GM13977 (cell line): ENCODE measurements around the gene NR1H4.
"Not testable (repeated sequence)": the region's sequence is repeated elsewhere in the genome, so short reads cannot be mapped to it uniquely, and the experiment has no call there.

Experiments used
- DNase-seq: peaks from one replicate; pipeline ENCODE4 v3.0.0; 2012; ENCODE audit warnings: low spot score
- in situ Hi-C: fragments of 300-500 bp; cut with MboI; formaldehyde crosslinking; loops from one replicate; pipeline ENCODE4 v1.12.0; 2022; ENCODE audit warnings: low sequenced_read_pairs, low pct_unique_long_range_greater_than_20kb, mixed read lengths, inconsistent platforms; ENCODE audit not compliant: unreplicated experiment
- TF ChIP-seq, protein P1 (sequence below): IDR thresholded peaks from 2 replicates; pipeline ENCODE4 v1.5.1; 2012; ENCODE audit warnings: mild to moderate bottlenecking, control low read depth; ENCODE audit not compliant: insufficient read depth; ENCODE audit errors: extremely low read depth, missing control alignments

The NR1H4 gene

DNA sequence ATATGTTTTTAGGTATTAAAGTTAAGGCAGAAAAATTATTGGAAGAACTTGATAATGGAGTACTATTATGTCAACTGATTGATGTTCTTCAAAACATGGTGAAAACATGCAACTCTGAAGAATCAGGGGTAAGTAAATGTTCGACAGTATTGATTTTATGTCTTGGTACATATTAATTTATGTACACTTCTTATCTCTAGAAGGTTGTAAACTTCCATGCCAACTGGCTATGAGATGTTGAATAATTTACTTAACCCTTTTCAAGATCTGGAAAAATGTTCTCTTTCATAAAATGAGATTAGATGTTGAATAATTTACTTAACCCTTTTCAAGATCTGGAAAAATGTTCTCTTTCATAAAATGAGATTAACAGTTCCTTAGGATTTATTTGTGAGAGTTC, 128.0 kb downstream of the NR1H4 start:
- TF ChIP-seq, protein P1, sequence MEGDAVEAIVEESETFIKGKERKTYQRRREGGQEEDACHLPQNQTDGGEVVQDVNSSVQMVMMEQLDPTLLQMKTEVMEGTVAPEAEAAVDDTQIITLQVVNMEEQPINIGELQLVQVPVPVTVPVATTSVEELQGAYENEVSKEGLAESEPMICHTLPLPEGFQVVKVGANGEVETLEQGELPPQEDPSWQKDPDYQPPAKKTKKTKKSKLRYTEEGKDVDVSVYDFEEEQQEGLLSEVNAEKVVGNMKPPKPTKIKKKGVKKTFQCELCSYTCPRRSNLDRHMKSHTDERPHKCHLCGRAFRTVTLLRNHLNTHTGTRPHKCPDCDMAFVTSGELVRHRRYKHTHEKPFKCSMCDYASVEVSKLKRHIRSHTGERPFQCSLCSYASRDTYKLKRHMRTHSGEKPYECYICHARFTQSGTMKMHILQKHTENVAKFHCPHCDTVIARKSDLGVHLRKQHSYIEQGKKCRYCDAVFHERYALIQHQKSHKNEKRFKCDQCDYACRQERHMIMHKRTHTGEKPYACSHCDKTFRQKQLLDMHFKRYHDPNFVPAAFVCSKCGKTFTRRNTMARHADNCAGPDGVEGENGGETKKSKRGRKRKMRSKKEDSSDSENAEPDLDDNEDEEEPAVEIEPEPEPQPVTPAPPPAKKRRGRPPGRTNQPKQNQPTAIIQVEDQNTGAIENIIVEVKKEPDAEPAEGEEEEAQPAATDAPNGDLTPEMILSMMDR, result no peak
- in situ Hi-C loops, result no loop called here
- DNase-seq, result no peak

DNA sequence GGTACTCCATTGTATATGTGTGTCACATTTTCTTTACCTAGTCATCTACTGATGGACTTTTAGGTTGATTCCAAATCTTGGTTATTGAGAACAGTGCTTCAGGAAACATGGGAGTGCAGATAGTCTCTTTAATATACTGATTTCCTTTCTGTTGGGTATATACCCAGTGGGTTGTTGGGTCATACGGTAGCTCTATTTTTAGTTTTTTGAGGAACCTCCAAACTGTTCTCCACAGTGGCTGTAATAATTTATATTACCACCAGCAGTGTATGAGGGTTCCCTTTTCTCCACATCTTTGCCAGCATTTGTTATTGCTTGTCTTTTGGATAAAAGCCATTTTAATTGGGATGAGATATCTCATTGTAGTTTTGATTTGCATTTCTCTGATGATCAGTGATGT, 129.3 kb downstream of the NR1H4 start:
- in situ Hi-C loops, DNase-seq: not testable (repeated sequence)

DNA sequence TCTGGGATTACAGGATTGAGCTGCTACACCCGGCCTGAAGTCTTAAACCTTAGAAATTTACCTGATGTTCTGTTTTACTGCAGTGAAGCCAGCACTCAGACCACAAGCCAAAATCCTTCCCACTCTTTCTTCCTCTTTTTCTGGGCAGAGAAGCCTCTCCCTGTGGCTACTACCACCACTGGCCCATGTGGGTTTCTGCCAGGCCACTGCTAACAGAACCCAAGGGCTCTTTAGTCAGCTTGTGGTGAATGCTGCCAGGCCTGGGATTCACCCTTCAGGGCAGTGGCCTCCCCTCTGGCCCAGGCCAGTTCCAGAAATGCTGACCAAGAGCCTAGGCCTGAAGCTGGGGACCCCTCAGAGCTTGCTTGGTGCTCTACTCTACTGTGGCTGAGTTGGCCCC, 135.1 kb downstream of the NR1H4 start:
- DNase-seq, result no peak
- TF ChIP-seq, protein P1, result no peak
- in situ Hi-C loops, result no loop called here

DNA sequence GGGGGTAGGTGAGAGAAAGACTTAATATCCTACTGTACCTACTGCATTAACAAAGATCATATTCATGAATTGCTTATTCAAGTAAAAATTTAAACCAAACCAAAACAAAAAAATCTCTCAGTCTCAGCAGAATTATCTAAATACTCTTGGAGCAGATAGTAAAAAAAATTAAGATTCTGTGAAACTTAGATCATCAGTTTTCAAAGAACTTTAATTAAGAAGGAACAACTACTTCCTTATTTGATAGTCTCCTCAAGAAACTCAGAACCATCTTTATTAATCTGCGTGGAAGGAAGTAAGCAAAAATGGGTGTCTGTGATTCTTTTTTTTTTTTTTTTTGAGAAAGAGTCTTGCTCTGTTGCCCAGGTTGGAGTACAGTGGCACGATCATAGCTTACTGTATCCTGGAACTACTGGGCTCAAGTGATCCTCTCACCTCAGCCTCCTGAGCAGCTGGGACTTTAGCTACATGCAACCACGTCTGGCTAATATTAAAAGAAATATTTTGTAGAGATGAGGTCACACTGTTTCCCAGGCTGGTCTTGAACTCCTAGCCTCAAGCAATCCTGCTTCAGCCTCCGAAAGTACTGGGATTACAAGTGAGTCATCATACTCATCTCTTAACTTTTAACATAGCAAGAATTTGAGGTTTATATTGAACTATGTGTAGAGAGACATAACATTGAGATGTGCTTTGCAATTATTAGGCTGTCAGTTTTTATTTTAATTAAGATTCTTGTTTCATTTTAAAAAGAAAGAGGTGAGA, 137.2 kb downstream of the NR1H4 start:
- TF ChIP-seq, protein P1, result no peak
- DNase-seq, result no peak
- in situ Hi-C loops, result no loop called here

DNA sequence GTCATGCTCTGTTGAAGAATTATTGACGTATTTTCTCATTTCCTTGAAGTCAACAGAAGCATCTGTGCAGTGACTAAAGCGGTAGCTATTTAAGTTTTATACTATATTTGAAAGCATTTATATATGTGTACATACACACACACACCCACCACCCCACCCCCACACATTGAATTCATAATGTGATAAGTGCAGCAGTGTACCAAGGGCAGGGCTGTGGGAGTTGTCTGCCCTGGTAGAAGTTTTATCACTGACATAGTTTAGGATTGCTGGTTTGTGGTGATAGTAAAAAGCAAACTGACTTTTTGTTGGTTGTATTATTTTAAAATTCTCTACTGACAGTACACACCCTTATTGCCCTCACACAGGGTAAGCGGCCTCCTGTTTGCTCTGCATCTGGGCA, 138.9 kb downstream of the NR1H4 start:
- TF ChIP-seq, protein P1, result no peak
- in situ Hi-C loops, result no loop called here
- DNase-seq, result no peak
